K562 (cell line): ENCODE data around the gene EEF2. TPM values are rescaled to one million over a fixed set of nuclear protein-coding genes. Genes with fewer than 3 reads are reported as not detected.

Experiments used
- E2F5 ChIP-seq: sonication (generic); formaldehyde crosslinking; IDR thresholded peaks from 2 replicates; pipeline ENCODE4 v1.8.0; 2022; ENCODE audit warnings: mild to moderate bottlenecking, missing genetic modification reagents
- HMGXB4 ChIP-seq: sonication (generic); formaldehyde crosslinking; IDR thresholded peaks from 2 replicates; pipeline ENCODE4 v1.8.1; 2023; ENCODE audit warnings: mild to moderate bottlenecking, missing genetic modification reagents
- MLX ChIP-seq, 2 experiments: fragments of 450-650 bp in 1 of 2; sonication (generic) in 1 of 2; formaldehyde crosslinking; conservative IDR thresholded peaks; 2 replicates each; pipeline versions ENCODE4 v1.4.0 to v1.8.1; 2020 to 2022; ENCODE audit warnings: mild to moderate bottlenecking in 1 of 2, missing genetic modification reagents in 1 of 2
- POLR2H ChIP-seq: IDR thresholded peaks from 2 replicates; pipeline ENCODE4 v1.6.1; 2016; ENCODE audit warnings: missing genetic modification characterization, low read depth, mild to moderate bottlenecking, control low read depth, missing compliant biosample characterization, moderate library complexity
- RBFOX2 ChIP-seq: fragments of 200-400 bp; formaldehyde crosslinking; IDR thresholded peaks from 2 replicates; pipeline ENCODE4 v1.6.1; 2017; ENCODE audit warnings: low read depth, mild to moderate bottlenecking, low read length, moderate library complexity
- RBM14 ChIP-seq: fragments of 200-400 bp; formaldehyde crosslinking; IDR thresholded peaks from 2 replicates; pipeline ENCODE4 v1.6.1; 2018; ENCODE audit warnings: low read depth, mild to moderate bottlenecking, low read length, moderate library complexity, borderline replicate concordance; ENCODE audit not compliant: insufficient read depth
- SOX6 ChIP-seq: fragments of 450-650 bp; IDR thresholded peaks from 2 replicates; pipeline ENCODE4 v1.6.1; 2014; ENCODE audit warnings: mild to moderate bottlenecking
- SP1 ChIP-seq: sonication (generic); formaldehyde crosslinking; IDR thresholded peaks from 2 replicates; pipeline ENCODE4 v1.8.1; 2022; ENCODE audit warnings: mild to moderate bottlenecking, missing genetic modification reagents
- THRB ChIP-seq: fragments of 450-650 bp; formaldehyde crosslinking; conservative IDR thresholded peaks from 2 replicates; pipeline ENCODE4 v1.4.0; 2022; ENCODE audit warnings: mild to moderate bottlenecking, missing genetic modification characterization
- YBX1 ChIP-seq: fragments of 450-650 bp; IDR thresholded peaks from 2 replicates; pipeline ENCODE4 v1.7.1; 2016; ENCODE audit warnings: mild to moderate bottlenecking
- polyA plus RNA-seq, 8 experiments: library from polyadenylated mRNA; depleted of rRNA in 4 of 8; stranded (reverse) in 5 of 8; unstranded in 3 of 8; fragments of >200 nt; fragmentation: Nextera tagmentation in 2 of 8; fragmentation: Illumina TruSeq in 1 of 8; extraction: Ambion mirVana in 2 of 8; extraction: Trizol in 1 of 8; gene quantifications; 2 replicates each; pipeline versions ENCODE4 v1.2.1 to v1.2.3, GENCODE V29; 2011 to 2014; ENCODE audit warnings: inconsistent platforms in 1 of 8, missing spikeins in 1 of 8
- total RNA-seq, 7 experiments: library from RNA; depleted of rRNA in 6 of 7; stranded (reverse); fragments of >200 nt in 6 of 7; fragmentation: Illumina TruSeq in 2 of 7; extraction: Trizol in 2 of 7; gene quantifications; 2 replicates each; pipeline versions ENCODE4 v1.2.1 to v1.2.3, GENCODE V29; 2011 to 2021; ENCODE audit warnings: low replicate concordance in 1 of 7

Gene EEF2
- total and polyA plus RNA-seq, 9 of the 15 experiments (the other 6 are each of a cell fraction or from before 2014, with no cell fraction given): 372 to 3,003 (median 1,453) TPM

GRCh38 chr19:3976495-3977241 is 8.6 kb downstream of the EEF2 start (continued):
- TF ChIP-seq E2F5: 0 out of 2 replicates have a peak, but pooled peaks have one; percentile 20
- peak; percentile 44; the same call in 1 of the 2 replicates for TF ChIP-seq THRB (CRISPR knock-in tag)
- peak; percentile 25; the same call in 1 of the 2 replicates for TF ChIP-seq SP1 (CRISPR knock-in tag)
- TF ChIP-seq HMGXB4: peak; percentile 65
- 0 out of 4 replicates have a peak, but pooled peaks of 1 of the 2 experiments have one; percentile 28 for TF ChIP-seq MLX (CRISPR knock-in tag; conservative IDR thresholded peaks at IDR 0.05)
- TF ChIP-seq RBM14: 0 out of 2 replicates have a peak, but pooled peaks have one; percentile 11
- TF ChIP-seq POLR2H (tag): no peak
- no peak for TF ChIP-seq YBX1
- peak; percentile 64 for TF ChIP-seq RBFOX2
- TF ChIP-seq SOX6: no peak
